Measurements from ENCODE around the gene LMTK3. TPM values are rescaled to one million over a fixed set of nuclear protein-coding genes. Genes with fewer than 3 reads are reported as not detected.

The LMTK3 gene
- total RNA-seq, 1 experiment from 2014 or later: 10.6 TPM

DNA sequence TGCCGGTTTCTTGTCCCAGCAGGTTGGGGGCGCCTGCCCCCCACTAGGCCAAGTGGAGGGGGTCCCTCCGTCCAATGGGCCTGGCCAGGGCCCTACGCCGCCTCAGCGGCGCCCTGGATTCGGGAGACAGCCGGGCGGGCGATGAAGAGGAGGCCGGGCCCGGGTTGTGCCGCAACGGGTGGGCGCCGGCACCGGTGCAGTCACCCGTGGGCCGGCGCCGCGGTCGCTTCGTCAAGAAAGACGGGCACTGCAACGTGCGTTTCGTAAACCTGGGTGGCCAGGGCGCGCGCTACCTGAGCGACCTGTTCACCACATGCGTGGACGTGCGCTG is 50.0 kb downstream of the LMTK3 start:
- no peaks in the 10 kb centered on the region for H3K36me3 ChIP-seq (ENCODE audit: control insufficient read depth, insufficient read depth, low read length)
- intact Hi-C loops (cut with micrococcal nuclease; ENCODE audit: unreplicated experiment): no loop called here
- no peaks in the 10 kb centered on the region for H3K27me3 ChIP-seq (ENCODE audit: control insufficient read depth, insufficient read depth, low read length)
- no peaks in the 10 kb centered on the region for H3K9me3 ChIP-seq (ENCODE audit: control insufficient read depth, insufficient read depth, low read depth, low read length)
- no peak overlapping the region for H3K27ac ChIP-seq (ENCODE audit: low read length)
- no TSS peak for BruUV-seq (replicated peaks)
- TF ChIP-seq, protein P1, sequence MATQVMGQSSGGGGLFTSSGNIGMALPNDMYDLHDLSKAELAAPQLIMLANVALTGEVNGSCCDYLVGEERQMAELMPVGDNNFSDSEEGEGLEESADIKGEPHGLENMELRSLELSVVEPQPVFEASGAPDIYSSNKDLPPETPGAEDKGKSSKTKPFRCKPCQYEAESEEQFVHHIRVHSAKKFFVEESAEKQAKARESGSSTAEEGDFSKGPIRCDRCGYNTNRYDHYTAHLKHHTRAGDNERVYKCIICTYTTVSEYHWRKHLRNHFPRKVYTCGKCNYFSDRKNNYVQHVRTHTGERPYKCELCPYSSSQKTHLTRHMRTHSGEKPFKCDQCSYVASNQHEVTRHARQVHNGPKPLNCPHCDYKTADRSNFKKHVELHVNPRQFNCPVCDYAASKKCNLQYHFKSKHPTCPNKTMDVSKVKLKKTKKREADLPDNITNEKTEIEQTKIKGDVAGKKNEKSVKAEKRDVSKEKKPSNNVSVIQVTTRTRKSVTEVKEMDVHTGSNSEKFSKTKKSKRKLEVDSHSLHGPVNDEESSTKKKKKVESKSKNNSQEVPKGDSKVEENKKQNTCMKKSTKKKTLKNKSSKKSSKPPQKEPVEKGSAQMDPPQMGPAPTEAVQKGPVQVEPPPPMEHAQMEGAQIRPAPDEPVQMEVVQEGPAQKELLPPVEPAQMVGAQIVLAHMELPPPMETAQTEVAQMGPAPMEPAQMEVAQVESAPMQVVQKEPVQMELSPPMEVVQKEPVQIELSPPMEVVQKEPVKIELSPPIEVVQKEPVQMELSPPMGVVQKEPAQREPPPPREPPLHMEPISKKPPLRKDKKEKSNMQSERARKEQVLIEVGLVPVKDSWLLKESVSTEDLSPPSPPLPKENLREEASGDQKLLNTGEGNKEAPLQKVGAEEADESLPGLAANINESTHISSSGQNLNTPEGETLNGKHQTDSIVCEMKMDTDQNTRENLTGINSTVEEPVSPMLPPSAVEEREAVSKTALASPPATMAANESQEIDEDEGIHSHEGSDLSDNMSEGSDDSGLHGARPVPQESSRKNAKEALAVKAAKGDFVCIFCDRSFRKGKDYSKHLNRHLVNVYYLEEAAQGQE (IDR thresholded peaks at IDR 0.05; ENCODE audit: insufficient read depth in 1 of 2, low read depth in 2 of 2, low read length in 1 of 2): no peak
- TF ChIP-seq POLR2AphosphoS5 (IDR thresholded peaks at IDR 0.05; ENCODE audit: low read depth, low read length) (no peak), TCF7L2 (IDR thresholded peaks at IDR 0.05; ENCODE audit: low read depth, low read length) (no peak), SIN3A (IDR thresholded peaks at IDR 0.05; ENCODE audit: borderline replicate concordance, insufficient read depth, low read depth, low read length) (no peak)
- TF ChIP-seq, protein P2, sequence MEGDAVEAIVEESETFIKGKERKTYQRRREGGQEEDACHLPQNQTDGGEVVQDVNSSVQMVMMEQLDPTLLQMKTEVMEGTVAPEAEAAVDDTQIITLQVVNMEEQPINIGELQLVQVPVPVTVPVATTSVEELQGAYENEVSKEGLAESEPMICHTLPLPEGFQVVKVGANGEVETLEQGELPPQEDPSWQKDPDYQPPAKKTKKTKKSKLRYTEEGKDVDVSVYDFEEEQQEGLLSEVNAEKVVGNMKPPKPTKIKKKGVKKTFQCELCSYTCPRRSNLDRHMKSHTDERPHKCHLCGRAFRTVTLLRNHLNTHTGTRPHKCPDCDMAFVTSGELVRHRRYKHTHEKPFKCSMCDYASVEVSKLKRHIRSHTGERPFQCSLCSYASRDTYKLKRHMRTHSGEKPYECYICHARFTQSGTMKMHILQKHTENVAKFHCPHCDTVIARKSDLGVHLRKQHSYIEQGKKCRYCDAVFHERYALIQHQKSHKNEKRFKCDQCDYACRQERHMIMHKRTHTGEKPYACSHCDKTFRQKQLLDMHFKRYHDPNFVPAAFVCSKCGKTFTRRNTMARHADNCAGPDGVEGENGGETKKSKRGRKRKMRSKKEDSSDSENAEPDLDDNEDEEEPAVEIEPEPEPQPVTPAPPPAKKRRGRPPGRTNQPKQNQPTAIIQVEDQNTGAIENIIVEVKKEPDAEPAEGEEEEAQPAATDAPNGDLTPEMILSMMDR (IDR thresholded peaks at IDR 0.05): no peak
- ATAC-seq (no peak), DNase-seq (ENCODE audit: low read depth, low spot score) (no peak)
- no peak overlapping the region for H3K4me3 ChIP-seq (ENCODE audit: low read depth in 2 of 2, low read length in 2 of 2)
- H3K4me1 ChIP-seq (ENCODE audit: control insufficient read depth, insufficient read depth, low read length): no peaks in the 10 kb centered on the region
- in situ Hi-C loops (cut with HindIII; ENCODE audit: low pct_unique_long_range_greater_than_20kb, low sequenced_read_pairs): no loop called here
- ChIA-PET POLR2A (no interaction called here), CTCF (no interaction called here)

- POLR2A ChIA-PET: no interaction called here
- ATAC-seq (no peak), DNase-seq (ENCODE audit: low read depth, low spot score) (no peak)
- intact Hi-C loops (cut with micrococcal nuclease; ENCODE audit: unreplicated experiment) (no loop called here), in situ Hi-C loops (cut with HindIII; ENCODE audit: low pct_unique_long_range_greater_than_20kb, low sequenced_read_pairs) (no loop called here)
- Histone ChIP-seq H3K36me3 (ENCODE audit: control insufficient read depth, insufficient read depth, low read length) (no peaks in the 10 kb centered on the region; the same call in 1 of the 2 replicates), H3K27me3 (ENCODE audit: control insufficient read depth, insufficient read depth, low read length) (no peaks in the 10 kb centered on the region), H3K4me1 (ENCODE audit: control insufficient read depth, insufficient read depth, low read length) (no peaks in the 10 kb centered on the region), H3K9me3 (ENCODE audit: control insufficient read depth, insufficient read depth, low read depth, low read length) (no peaks in the 10 kb centered on the region), H3K27ac (ENCODE audit: low read length) (no peak overlapping the region), H3K4me3 (ENCODE audit: low read depth in 2 of 2, low read length in 2 of 2) (no peak overlapping the region)
- CTCF ChIA-PET: no interaction called here
- BruUV-seq (replicated peaks): no TSS peak
- TF ChIP-seq SIN3A (IDR thresholded peaks at IDR 0.05; ENCODE audit: borderline replicate concordance, insufficient read depth, low read depth, low read length) (no peak), TCF7L2 (IDR thresholded peaks at IDR 0.05; ENCODE audit: low read depth, low read length) (no peak), POLR2AphosphoS5 (IDR thresholded peaks at IDR 0.05; ENCODE audit: low read depth, low read length) (no peak)
- TF ChIP-seq, protein P1 (IDR thresholded peaks at IDR 0.05; ENCODE audit: insufficient read depth in 1 of 2, low read depth in 2 of 2, low read length in 1 of 2): no peak
Measured at GRCh38 chr19:48458016-48458415, 53.6 kb downstream of the LMTK3 start.
